AG04450 (cell line): Measurements from ENCODE around the gene RTBDN. TPM values are rescaled to one million over a fixed set of nuclear protein-coding genes. Genes with fewer than 3 reads are reported as not detected.

Experiments used
- CTCF ChIA-PET: fragments of 300-600, 350-600 bp; formaldehyde crosslinking; extraction: SDS; loops from one replicate; lab custom pipeline; 2022; ENCODE audit warnings: antibody characterized with exemption, inconsistent platforms; lab: Charles Lee
- POLR2A ChIA-PET: fragments of 350-600 bp; formaldehyde crosslinking; extraction: SDS; loops from one replicate; lab custom pipeline; 2021; ENCODE audit warnings: antibody characterized with exemption, inconsistent platforms; lab: Yijun Ruan, JAX
- DNase-seq: peaks from one replicate; pipeline ENCODE4 v3.0.0-alpha.2; 2011; ENCODE audit warnings: low read depth, low spot score
- H3K27ac ChIP-seq: one replicate; pipeline ENCODE4 v1.5.1; 2012; ENCODE audit warnings: low read depth, low read length, control low read depth
- H3K27me3 ChIP-seq: one replicate; pipeline ENCODE4 v1.6.0; 2012; ENCODE audit warnings: low read length; ENCODE audit not compliant: control insufficient read depth, insufficient read depth
- H3K4me3 ChIP-seq: 2 replicates; pipeline ENCODE4 v1.5.1; 2011; ENCODE audit warnings: mild to moderate bottlenecking, low read depth, low read length, control low read depth
- H3K9me3 ChIP-seq: 2 replicates; pipeline ENCODE4 v1.5.1; 2012; ENCODE audit warnings: low read length; ENCODE audit not compliant: control insufficient read depth, insufficient read depth
- CTCF ChIP-seq: IDR thresholded peaks from 2 replicates; pipeline ENCODE4 v1.5.1; 2011; ENCODE audit warnings: low read depth, low read length, control low read depth, inconsistent platforms
- polyA plus RNA-seq: library from polyadenylated mRNA; depleted of rRNA; stranded (reverse); fragments of >200 nt; gene quantifications from 2 replicates; pipeline ENCODE4 v1.2.3, GENCODE V29; 2011

The RTBDN gene
- polyA plus RNA-seq, 1 experiment = not detected

- ChIA-PET CTCF (interaction anchor here (1.1 to 3.6 kb wide), 4 partner anchors 13 to 30 kb away, joined by 6 to 28 read pairs (median 14); no protein-coding TSS in a partner anchor), POLR2A (interaction anchor here (0.5 to 4.5 kb wide), 21 partner anchors 8 to 653 kb away, joined by 3 to 157 read pairs (median 8); partner anchors contain the start of genes DHPS, GCDH, GET3 and PRDX2)
- H3K27ac ChIP-seq = peak overlapping the region; percentile 91
- H3K27me3 ChIP-seq = no peaks in the 10 kb centered on the region
- H3K4me3 ChIP-seq = peak overlapping the region; percentile 57
- no peak for TF ChIP-seq CTCF
- no peak for DNase-seq
- H3K9me3 ChIP-seq = peaks cover 10% of the 10 kb centered on the region; the same call in 1 of the 2 replicates
Measured at GRCh38 chr19:12790628-12791344, 43.6 kb downstream of the RTBDN start.

DNA sequence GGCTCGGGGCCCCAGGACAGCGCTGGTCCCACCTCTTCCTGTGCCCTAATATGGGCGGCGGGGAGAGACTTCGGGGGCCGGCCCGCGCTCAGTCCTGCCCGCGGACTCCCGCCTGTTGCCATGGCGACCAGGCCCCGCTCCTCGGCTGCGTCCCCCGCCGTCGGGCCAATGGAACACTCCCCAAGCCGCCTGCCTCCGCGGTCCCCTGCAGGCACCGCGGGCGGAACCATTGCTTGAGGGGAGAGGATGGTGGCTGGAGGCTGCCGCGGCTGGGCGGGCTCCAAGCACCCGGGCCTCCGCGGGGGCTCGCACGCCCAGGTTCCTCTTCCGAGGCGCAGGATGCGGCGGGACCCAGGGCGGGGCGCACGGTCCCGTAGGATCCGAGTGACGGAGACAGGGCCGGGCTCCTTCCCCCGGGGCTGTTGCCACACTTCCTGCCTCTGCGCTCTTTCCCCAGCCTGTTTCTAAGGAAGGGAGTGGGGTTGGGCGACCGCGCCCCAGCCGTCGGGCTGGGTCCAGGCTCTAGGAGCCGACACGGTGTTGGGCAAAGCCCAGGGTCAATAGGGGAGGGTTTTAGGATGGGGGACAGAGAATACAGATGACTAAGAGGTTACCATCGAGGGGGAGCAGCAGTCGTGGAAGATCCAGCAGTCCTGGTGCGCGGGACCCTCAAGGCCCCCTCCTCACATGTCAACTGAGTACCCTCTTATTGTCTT lies 44.3 kb downstream of the RTBDN start:
- no peak for TF ChIP-seq CTCF
- ChIA-PET CTCF (interaction anchor here (1.6 to 3.6 kb wide), 4 partner anchors 12 to 29 kb away, joined by 5 to 28 read pairs (median 11); no protein-coding TSS in a partner anchor), POLR2A (interaction anchor here (0.6 to 4.5 kb wide), 7 partner anchors 7 to 156 kb away, joined by 4 to 157 read pairs (median 11); partner anchors contain the start of genes PRDX2 and THSD8)
- DNase-seq = peak; percentile 92
- Histone ChIP-seq H3K9me3 (peaks cover 10% of the 10 kb centered on the region; the same call in 1 of the 2 replicates), H3K4me3 (peak overlapping the region; percentile 57), H3K27me3 (no peaks in the 10 kb centered on the region), H3K27ac (peak overlapping the region; percentile 91)

DNA sequence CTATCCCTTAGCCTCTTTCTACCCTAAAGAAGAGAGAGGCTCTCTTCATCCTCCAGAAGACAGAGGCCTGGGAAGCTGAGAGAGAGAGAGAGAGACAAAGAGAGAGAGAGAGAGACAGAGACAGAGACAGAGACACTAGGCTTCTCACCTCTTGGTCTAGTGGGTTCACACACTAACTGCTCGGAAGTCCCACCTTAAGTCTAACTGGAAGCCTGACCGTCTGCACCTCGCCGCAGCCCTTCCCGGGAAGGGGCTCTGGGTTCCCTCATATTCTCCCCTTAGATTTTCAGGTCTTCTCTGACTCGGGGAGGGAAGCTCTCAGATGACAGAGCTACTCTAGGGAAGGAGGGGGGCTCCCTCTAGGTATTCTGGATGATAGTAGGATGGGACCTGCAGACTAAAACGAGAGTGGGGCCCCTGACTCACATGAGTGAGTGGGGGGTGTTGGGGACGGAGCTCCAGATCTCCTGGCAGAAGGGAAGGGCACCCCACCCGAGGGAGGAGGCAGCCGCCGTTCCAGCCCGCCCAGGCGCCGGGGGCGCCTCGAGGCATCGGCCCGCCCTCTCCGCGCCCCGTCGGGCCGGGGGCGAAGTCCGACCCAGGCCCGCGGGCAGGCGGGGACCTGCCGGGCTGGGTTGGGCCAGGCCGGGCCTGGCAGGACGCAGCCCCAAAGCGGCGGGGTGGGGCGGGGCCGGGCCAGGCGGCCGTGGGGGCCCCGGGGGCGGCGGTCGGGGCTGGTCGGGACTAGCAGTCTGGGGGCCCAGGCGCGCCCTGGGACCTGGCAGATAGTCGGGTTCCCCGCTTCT lies 45.1 kb downstream of the RTBDN start:
- no peak for DNase-seq
- Histone ChIP-seq H3K9me3 (peaks cover 10% of the 10 kb centered on the region; the same call in 1 of the 2 replicates), H3K27ac (peak overlapping the region; percentile 88), H3K4me3 (peak overlapping the region; percentile 46), H3K27me3 (no peaks in the 10 kb centered on the region)
- ChIA-PET POLR2A (interaction anchor here (0.6 to 1.9 kb wide), 5 partner anchors 11 to 157 kb away, joined by 3 to 16 read pairs (median 4); partner anchors contain the start of gene FARSA), CTCF (interaction anchor here (0.6 to 2.3 kb wide), 5 partner anchors 11 to 1076 kb away, joined by 3 to 12 read pairs (median 6); no protein-coding TSS in a partner anchor)
- TF ChIP-seq CTCF = no peak

DNA sequence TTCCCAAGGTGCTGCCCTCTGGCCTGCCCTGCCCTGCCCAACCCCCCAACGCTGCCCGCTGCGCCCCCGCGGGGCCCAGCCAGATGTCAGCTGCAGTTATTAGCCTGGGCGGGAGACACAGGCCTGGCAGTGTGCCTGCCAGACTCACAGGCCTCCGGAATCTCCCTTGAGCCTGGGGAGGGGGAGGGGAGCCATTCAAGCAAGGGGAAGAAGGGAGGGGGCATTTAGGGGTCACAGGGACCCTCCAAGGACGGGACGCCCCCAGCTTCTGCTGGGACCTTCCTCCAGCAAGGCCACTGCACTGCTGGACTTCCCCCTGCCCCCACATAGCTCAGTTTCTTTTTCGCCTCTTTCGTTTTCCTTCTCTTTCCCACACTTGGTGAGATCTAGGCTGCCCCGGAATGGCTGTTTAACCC lies 45.7 kb downstream of the RTBDN start:
- Histone ChIP-seq H3K9me3 (peaks cover 10% of the 10 kb centered on the region; the same call in 1 of the 2 replicates), H3K4me3 (peak overlapping the region; percentile 46), H3K27me3 (no peaks in the 10 kb centered on the region), H3K27ac (peak overlapping the region; percentile 88)
- POLR2A ChIA-PET = interaction anchor here (0.6 to 1.9 kb wide), 4 partner anchors 11 to 145 kb away, joined by 3 to 16 read pairs (median 4); partner anchors contain the start of gene FARSA
- no peak for DNase-seq
- no peak for TF ChIP-seq CTCF
- CTCF ChIA-PET = interaction anchor here (0.6 to 2.3 kb wide), 7 partner anchors 7 to 1077 kb away, joined by 3 to 12 read pairs (median 5); no protein-coding TSS in a partner anchor
